ENCODE data around the gene FKBP5. TPM values are rescaled to one million over a fixed set of nuclear protein-coding genes. Genes with fewer than 3 reads are reported as not detected.

The FKBP5 gene
- total RNA-seq, 2 donors from 2014 or later, result 133 to 138 TPM

- TF ChIP-seq CTCF (IDR thresholded peaks at IDR 0.05) (no peak), POLR2A (IDR thresholded peaks at IDR 0.05) (no peak)
- H3K9me3 ChIP-seq, result no peaks in the 10 kb centered on the region
- no peak overlapping the region for H3K27ac ChIP-seq
- WGBS, 2 donors, result 83 to 97% methylated on average over 7 of the region's 7 CpGs
- DNase-seq, result no peak
- ATAC-seq, result no peak
- H3K36me3 ChIP-seq (replicated peaks in 1 of 2; ENCODE audit: insufficient read depth in 1 of 2, low read depth in 2 of 2), result no peaks in the 10 kb centered on the region
- H3K27me3 ChIP-seq, result no peaks in the 10 kb centered on the region
- intact Hi-C loops (cut with DNase I), result no loop called here
- H3K4me1 ChIP-seq, result peaks cover 12% of the 10 kb centered on the region
- no peak overlapping the region for H3K4me3 ChIP-seq
Measured at GRCh38 chr6:35713006-35713767, 24.5 kb upstream of the FKBP5 start.

- H3K9me3 ChIP-seq, result no peaks in the 10 kb centered on the region
- DNase-seq (no peak), ATAC-seq (no peak)
- H3K4me1 ChIP-seq, result peaks cover 23% of the 10 kb centered on the region
- WGBS, 2 donors, result 88 to 90% methylated on average over 7 of the region's 7 CpGs
- TF ChIP-seq POLR2A (IDR thresholded peaks at IDR 0.05) (no peak), CTCF (IDR thresholded peaks at IDR 0.05) (no peak)
- no peaks in the 10 kb centered on the region for H3K27me3 ChIP-seq
- no peak overlapping the region for H3K27ac ChIP-seq
- no peak overlapping the region for H3K4me3 ChIP-seq
- H3K36me3 ChIP-seq (replicated peaks in 1 of 2; ENCODE audit: insufficient read depth in 1 of 2, low read depth in 2 of 2), result no peaks in the 10 kb centered on the region
- intact Hi-C loops (cut with DNase I), result no loop called here
Measured at GRCh38 chr6:35711731-35712130, 23.0 kb upstream of the FKBP5 start.

- DNase-seq (peak in 3 of 4 donors; percentile 27 to 61 (median 36)), ATAC-seq (peak; percentile 78)
- Histone ChIP-seq H3K4me1 (peaks cover 23% of the 10 kb centered on the region), H3K36me3 (replicated peaks in 1 of 2; ENCODE audit: insufficient read depth in 1 of 2, low read depth in 2 of 2) (no peaks in the 10 kb centered on the region), H3K27ac (no peak overlapping the region), H3K4me3 (no peak overlapping the region), H3K27me3 (no peaks in the 10 kb centered on the region), H3K9me3 (no peaks in the 10 kb centered on the region)
- intact Hi-C loops (cut with DNase I), result no loop called here
- TF ChIP-seq CTCF (IDR thresholded peaks at IDR 0.05) (no peak), POLR2A (IDR thresholded peaks at IDR 0.05) (no peak)
- WGBS, 2 donors, result 72 to 74% methylated on average over 4 of the region's 4 CpGs
Measured at GRCh38 chr6:35710241-35710847, 21.6 kb upstream of the FKBP5 start.

- H3K27ac ChIP-seq, result peak overlapping the region in 1 of 4 donors; percentile 48
- H3K27me3 ChIP-seq, result no peaks in the 10 kb centered on the region
- intact Hi-C loops (cut with DNase I), result no loop called here
- no peak for DNase-seq
- H3K9me3 ChIP-seq, result no peaks in the 10 kb centered on the region
- no peak overlapping the region for H3K4me3 ChIP-seq
- no peak for ATAC-seq
- H3K4me1 ChIP-seq, result peaks cover 23% of the 10 kb centered on the region
- TF ChIP-seq CTCF (IDR thresholded peaks at IDR 0.05) (no peak), POLR2A (IDR thresholded peaks at IDR 0.05) (no peak)
- no peaks in the 10 kb centered on the region for H3K36me3 ChIP-seq (replicated peaks in 1 of 2; ENCODE audit: insufficient read depth in 1 of 2, low read depth in 2 of 2)
Measured at GRCh38 chr6:35708585-35708984, 19.9 kb upstream of the FKBP5 start.
